H9 (cell line): ENCODE data around the gene BAZ1B. TPM values are rescaled to one million over a fixed set of nuclear protein-coding genes. Genes with fewer than 3 reads are reported as not detected.
"Not testable (repeated sequence)": the region's sequence is repeated elsewhere in the genome, so short reads cannot be mapped to it uniquely, and the experiment has no call there.

Source experiments
- DNase-seq: peaks from one replicate; pipeline ENCODE4 v3.0.0-alpha.2; 2017
- H2AFZ ChIP-seq: one replicate; pipeline ENCODE4 v1.6.1; 2013; ENCODE audit warnings: mild to moderate bottlenecking, low read length, control low read depth, moderate library complexity
- H2AK5ac ChIP-seq: 2 replicates; pipeline ENCODE4 v1.6.1; 2013; ENCODE audit warnings: low read length, control low read depth, mixed read lengths; ENCODE audit not compliant: insufficient read length
- H2BK120ac ChIP-seq: one replicate; pipeline ENCODE4 v1.6.1; 2013; ENCODE audit warnings: low read depth, mild to moderate bottlenecking, low read length, control low read depth, inconsistent platforms; ENCODE audit not compliant: poor library complexity, severe bottlenecking
- H2BK12ac ChIP-seq: 2 replicates; pipeline ENCODE4 v1.6.1; 2013; ENCODE audit warnings: low read length, control low read depth, mixed read lengths, low read depth; ENCODE audit not compliant: insufficient read length
- H2BK15ac ChIP-seq: 2 replicates; pipeline ENCODE4 v1.6.1; 2013; ENCODE audit warnings: low read depth, low read length, control low read depth
- H2BK20ac ChIP-seq: one replicate; pipeline ENCODE4 v1.6.1; 2013; ENCODE audit warnings: low read depth, mild to moderate bottlenecking, low read length, control low read depth, inconsistent platforms; ENCODE audit not compliant: poor library complexity, severe bottlenecking
- H2BK5ac ChIP-seq: 2 replicates; pipeline ENCODE4 v1.6.1; 2013; ENCODE audit warnings: low read length, control low read depth, mixed read lengths; ENCODE audit not compliant: insufficient read length
- H3K14ac ChIP-seq: 2 replicates; pipeline ENCODE4 v1.6.1; 2013; ENCODE audit warnings: low read length, control low read depth; ENCODE audit not compliant: insufficient read depth
- H3K18ac ChIP-seq: 2 replicates; pipeline ENCODE4 v1.6.1; 2013; ENCODE audit warnings: low read depth, mild to moderate bottlenecking, mixed read lengths, low read length, control low read depth; ENCODE audit not compliant: insufficient read length
- H3K23ac ChIP-seq: 2 replicates; pipeline ENCODE4 v1.6.1; 2013; ENCODE audit warnings: low read length, control low read depth, mixed read lengths, low read depth; ENCODE audit not compliant: insufficient read length
- H3K23me2 ChIP-seq: 2 replicates; pipeline ENCODE4 v1.6.1; 2013; ENCODE audit warnings: low read depth, mild to moderate bottlenecking, mixed read lengths, low read length, control low read depth; ENCODE audit not compliant: insufficient read length, poor library complexity, severe bottlenecking
- H3K27ac ChIP-seq: 2 replicates; pipeline ENCODE4 v1.5.1; 2013; ENCODE audit warnings: low read length, control low read depth, mixed read lengths, low read depth; ENCODE audit not compliant: insufficient read length
- H3K27me3 ChIP-seq: 2 replicates; pipeline ENCODE4 v1.6.1; 2013; ENCODE audit warnings: low read length, control low read depth, inconsistent platforms; ENCODE audit not compliant: insufficient read depth
- H3K4ac ChIP-seq: 2 replicates; pipeline ENCODE4 v1.6.1; 2013; ENCODE audit warnings: low read depth, mild to moderate bottlenecking, control low read depth, inconsistent platforms, low read length, moderate library complexity
- H3K4me1 ChIP-seq: 2 replicates; pipeline ENCODE4 v1.6.1; 2013; ENCODE audit warnings: low read length, control low read depth, inconsistent platforms; ENCODE audit not compliant: insufficient read depth
- H3K4me2 ChIP-seq: 2 replicates; pipeline ENCODE4 v1.6.1; 2013; ENCODE audit warnings: low read length, control low read depth, mixed read lengths; ENCODE audit not compliant: insufficient read length, insufficient read depth
- H3K56ac ChIP-seq: 2 replicates; pipeline ENCODE4 v1.6.1; 2013; ENCODE audit warnings: low read depth, mild to moderate bottlenecking, mixed read lengths, low read length, control low read depth; ENCODE audit not compliant: insufficient read length
- H3K79me1 ChIP-seq: 2 replicates; pipeline ENCODE4 v1.6.1; 2013; ENCODE audit warnings: low read depth, mild to moderate bottlenecking, moderate library complexity, low read length, control low read depth, inconsistent platforms; ENCODE audit not compliant: insufficient read depth, poor library complexity, severe bottlenecking
- H3K79me2 ChIP-seq: 2 replicates; pipeline ENCODE4 v1.6.1; 2013; ENCODE audit warnings: low read length, control low read depth, inconsistent platforms; ENCODE audit not compliant: insufficient read depth
- H3K9ac ChIP-seq: 2 replicates; pipeline ENCODE4 v1.6.1; 2013; ENCODE audit warnings: low read length, control low read depth, mixed read lengths; ENCODE audit not compliant: insufficient read length; ENCODE audit errors: extremely low read depth
- H3K9me3 ChIP-seq: one replicate; pipeline ENCODE4 v1.6.1; 2013; ENCODE audit warnings: low read depth, low read length, inconsistent platforms; ENCODE audit not compliant: control insufficient read depth
- H3T11ph ChIP-seq: one replicate; pipeline ENCODE4 v1.6.1; 2013; ENCODE audit warnings: mild to moderate bottlenecking, low read length, control low read depth, inconsistent platforms
- H4K20me1 ChIP-seq: one replicate; pipeline ENCODE4 v1.6.1; 2013; ENCODE audit not compliant: control insufficient read depth, insufficient read length, insufficient read depth
- H4K5ac ChIP-seq: 2 replicates; pipeline ENCODE4 v1.6.1; 2013; ENCODE audit warnings: low read depth, mild to moderate bottlenecking, mixed read lengths, low read length, control low read depth; ENCODE audit not compliant: insufficient read length
- H4K8ac ChIP-seq: replicated peaks from 2 replicates; pipeline ENCODE4 v1.6.1; 2013; ENCODE audit warnings: low read length, control low read depth, mixed read lengths, low read depth; ENCODE audit not compliant: insufficient read length
- H4K91ac ChIP-seq: 2 replicates; pipeline ENCODE4 v1.6.1; 2013; ENCODE audit warnings: low read depth, mild to moderate bottlenecking, moderate library complexity, mixed read lengths, low read length, control low read depth; ENCODE audit not compliant: insufficient read length
- H3K27ac Mint-ChIP-seq, 3 experiments: 2 replicates in 2 of 3; 3 replicates in 1 of 3; pipeline ENCODE4 v1.8.0; 2020 to 2021; ENCODE audit warnings: mixed read lengths in 3 of 3, mild to moderate bottlenecking in 1 of 3, moderate library complexity in 1 of 3
- H3K27me3 Mint-ChIP-seq: 2 replicates; pipeline ENCODE4 v1.8.0; 2021; ENCODE audit warnings: low read depth, mild to moderate bottlenecking, moderate library complexity, mixed read lengths
- H3K36me3 Mint-ChIP-seq, 3 experiments: 2 replicates in 2 of 3; 3 replicates in 1 of 3; pipeline ENCODE4 v1.8.0; 2020 to 2021; ENCODE audit warnings: low read depth in 3 of 3, mixed read lengths in 3 of 3; ENCODE audit not compliant: insufficient read depth in 1 of 3
- H3K4me1 Mint-ChIP-seq, 2 experiments: 2 replicates each; pipeline ENCODE4 v1.8.0; 2020; ENCODE audit warnings: mixed read lengths in 2 of 2
- H3K4me3 Mint-ChIP-seq, 2 experiments: 2 replicates in 1 of 2; 3 replicates in 1 of 2; pipeline ENCODE4 v1.8.0; 2020 to 2021; ENCODE audit warnings: mild to moderate bottlenecking in 2 of 2, mixed read lengths in 2 of 2, moderate library complexity in 1 of 2
- H3K9me3 Mint-ChIP-seq, 2 experiments: 2 replicates in 1 of 2; 3 replicates in 1 of 2; pipeline ENCODE4 v1.8.0; 2020; ENCODE audit warnings: mild to moderate bottlenecking in 2 of 2, mixed read lengths in 2 of 2, moderate library complexity in 1 of 2
- WGBS: extraction: QIAGEN DNeasy Blood & Tissue Kit; methylation state at CpG from one replicate; pipeline ENCODE4 v1.1.7; 2013; ENCODE audit warnings: missing lambda C conversion rate, low lambda C conversion rate, mixed read lengths; ENCODE audit not compliant: insufficient read length; ENCODE audit errors: extremely low coverage; 5-methylcytosine and 5-hydroxymethylcytosine counted together
- total RNA-seq: library from RNA; stranded (reverse); gene quantifications from 2 replicates; pipeline ENCODE4 v1.2.1, GENCODE V29; 2021
- TF ChIP-seq, protein P1 (sequence below): fragments of 200-600 bp; sonication (generic); conservative IDR thresholded peaks from 3 replicates; pipeline ENCODE4 v1.8.0; 2021; ENCODE audit warnings: antibody characterized with exemption, mild to moderate bottlenecking

Gene BAZ1B
- total RNA-seq, 1 experiment from 2014 or later: 96.4 TPM

DNA sequence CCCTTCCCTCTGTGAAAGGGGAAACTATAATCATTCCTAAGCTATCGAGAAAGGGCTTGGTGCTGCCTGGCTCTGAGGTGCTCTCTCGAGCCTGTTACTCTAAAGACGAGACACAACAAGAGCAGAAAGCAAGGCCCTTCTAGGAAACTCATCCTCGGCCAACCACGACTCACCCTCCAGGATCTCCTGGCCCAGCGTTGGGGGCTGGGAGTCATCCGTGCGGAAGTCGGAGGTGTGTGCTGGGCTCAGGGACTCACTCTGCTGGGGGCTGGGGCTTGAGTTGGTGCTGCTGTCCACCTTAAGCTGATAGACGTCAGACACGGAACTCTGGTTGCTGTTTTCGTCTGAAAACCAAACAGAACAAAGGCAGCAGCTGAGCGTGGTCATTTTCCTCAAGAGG lies 17.6 kb upstream of the BAZ1B start:
- Mint-ChIP-seq H3K9me3 (no peaks in the 10 kb centered on the region), H3K36me3 (peaks cover 22 to 68% (median 62%) of the 10 kb centered on the region in 3 experiments; a peak in 6 of 7 replicates), H3K4me1 (no peaks in the 10 kb centered on the region), H3K27ac (no peak overlapping the region), H3K4me3 (no peak overlapping the region), H3K27me3 (no peaks in the 10 kb centered on the region)
- H2BK120ac ChIP-seq: no peak overlapping the region
- H2BK20ac ChIP-seq: no peak overlapping the region
- H4K8ac ChIP-seq: no peak overlapping the region
- no peaks in the 10 kb centered on the region for H3K9me3 ChIP-seq
- no peaks in the 10 kb centered on the region for H3K27me3 ChIP-seq
- H3K79me1 ChIP-seq: no peaks in the 10 kb centered on the region
- no peak overlapping the region for H2AFZ ChIP-seq
- no peaks in the 10 kb centered on the region for H3K4me1 ChIP-seq
- no peak overlapping the region for H4K5ac ChIP-seq
- H3K79me2 ChIP-seq: no peaks in the 10 kb centered on the region
- no peak overlapping the region for H3K56ac ChIP-seq
- H3K27ac ChIP-seq: no peak overlapping the region
- H4K20me1 ChIP-seq: no peaks in the 10 kb centered on the region
- no peak overlapping the region for H3T11ph ChIP-seq
- no peak overlapping the region for H4K91ac ChIP-seq
- H2BK12ac ChIP-seq: no peak overlapping the region
- H2BK5ac ChIP-seq: no peak overlapping the region
- no peaks in the 10 kb centered on the region for H3K23me2 ChIP-seq
- no peak overlapping the region for H3K9ac ChIP-seq
- no peak overlapping the region for H3K14ac ChIP-seq
- TF ChIP-seq, protein P1, sequence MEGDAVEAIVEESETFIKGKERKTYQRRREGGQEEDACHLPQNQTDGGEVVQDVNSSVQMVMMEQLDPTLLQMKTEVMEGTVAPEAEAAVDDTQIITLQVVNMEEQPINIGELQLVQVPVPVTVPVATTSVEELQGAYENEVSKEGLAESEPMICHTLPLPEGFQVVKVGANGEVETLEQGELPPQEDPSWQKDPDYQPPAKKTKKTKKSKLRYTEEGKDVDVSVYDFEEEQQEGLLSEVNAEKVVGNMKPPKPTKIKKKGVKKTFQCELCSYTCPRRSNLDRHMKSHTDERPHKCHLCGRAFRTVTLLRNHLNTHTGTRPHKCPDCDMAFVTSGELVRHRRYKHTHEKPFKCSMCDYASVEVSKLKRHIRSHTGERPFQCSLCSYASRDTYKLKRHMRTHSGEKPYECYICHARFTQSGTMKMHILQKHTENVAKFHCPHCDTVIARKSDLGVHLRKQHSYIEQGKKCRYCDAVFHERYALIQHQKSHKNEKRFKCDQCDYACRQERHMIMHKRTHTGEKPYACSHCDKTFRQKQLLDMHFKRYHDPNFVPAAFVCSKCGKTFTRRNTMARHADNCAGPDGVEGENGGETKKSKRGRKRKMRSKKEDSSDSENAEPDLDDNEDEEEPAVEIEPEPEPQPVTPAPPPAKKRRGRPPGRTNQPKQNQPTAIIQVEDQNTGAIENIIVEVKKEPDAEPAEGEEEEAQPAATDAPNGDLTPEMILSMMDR: no peak
- no peak overlapping the region for H3K18ac ChIP-seq
- no peak overlapping the region for H3K4me2 ChIP-seq
- no peak for DNase-seq
- no peak overlapping the region for H2AK5ac ChIP-seq
- no peak overlapping the region for H2BK15ac ChIP-seq
- H3K23ac ChIP-seq: no peak overlapping the region
- WGBS: no CpG with 5 or more reads among the region's 13 CpGs
- no peak overlapping the region for H3K4ac ChIP-seq

DNA sequence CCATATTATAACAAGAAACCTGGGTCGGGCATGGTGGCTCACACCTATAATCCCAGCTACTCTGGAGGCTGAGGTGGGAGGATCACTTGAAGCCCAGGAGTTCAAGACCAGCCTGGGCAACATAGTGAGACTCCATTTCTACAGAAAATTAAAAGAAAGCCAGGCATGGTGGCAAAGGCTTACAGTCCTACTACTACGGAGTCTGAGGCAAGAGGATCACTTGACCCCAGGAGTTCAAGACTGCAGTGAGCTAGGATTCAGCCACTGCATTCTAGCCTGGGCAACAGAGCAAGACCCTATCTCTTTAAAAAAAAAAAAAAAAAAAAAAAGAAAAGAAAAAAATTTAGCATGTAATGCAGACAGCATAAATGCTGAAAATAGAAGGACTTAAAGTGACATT lies 16.4 kb upstream of the BAZ1B start:
- not testable (repeated sequence) for H4K8ac ChIP-seq, H3K4ac ChIP-seq, H3K56ac ChIP-seq, H4K91ac ChIP-seq, H3K27ac ChIP-seq, H2AFZ ChIP-seq, H3K14ac ChIP-seq, H3K27me3 Mint-ChIP-seq, H2AK5ac ChIP-seq, H3K23ac ChIP-seq, H2BK15ac ChIP-seq, H3K9me3 ChIP-seq, H3K27ac Mint-ChIP-seq, H3K4me1 Mint-ChIP-seq, H3K9me3 Mint-ChIP-seq, H4K5ac ChIP-seq, H3K79me1 ChIP-seq, H3K27me3 ChIP-seq, H3T11ph ChIP-seq, H3K4me2 ChIP-seq, H2BK5ac ChIP-seq, H3K4me3 Mint-ChIP-seq, H2BK12ac ChIP-seq, H2BK120ac ChIP-seq, H4K20me1 ChIP-seq, H3K9ac ChIP-seq, H3K4me1 ChIP-seq, H3K23me2 ChIP-seq, DNase-seq, H3K79me2 ChIP-seq, H3K18ac ChIP-seq, H2BK20ac ChIP-seq
- H3K36me3 Mint-ChIP-seq: peaks cover 22 to 65% (median 59%) of the 10 kb centered on the region in 3 experiments; a peak in 6 of 7 replicates
- WGBS: no CpG with 5 or more reads among the region's 2 CpGs
